ENCODE measurements around the gene OR10A5. TPM values are rescaled to one million over a fixed set of nuclear protein-coding genes. Genes with fewer than 3 reads are reported as not detected.
"Not testable (repeated sequence)": the region's sequence is repeated elsewhere in the genome, so short reads cannot be mapped to it uniquely, and the experiment has no call there.

Gene OR10A5
- total RNA-seq = not detected

DNA sequence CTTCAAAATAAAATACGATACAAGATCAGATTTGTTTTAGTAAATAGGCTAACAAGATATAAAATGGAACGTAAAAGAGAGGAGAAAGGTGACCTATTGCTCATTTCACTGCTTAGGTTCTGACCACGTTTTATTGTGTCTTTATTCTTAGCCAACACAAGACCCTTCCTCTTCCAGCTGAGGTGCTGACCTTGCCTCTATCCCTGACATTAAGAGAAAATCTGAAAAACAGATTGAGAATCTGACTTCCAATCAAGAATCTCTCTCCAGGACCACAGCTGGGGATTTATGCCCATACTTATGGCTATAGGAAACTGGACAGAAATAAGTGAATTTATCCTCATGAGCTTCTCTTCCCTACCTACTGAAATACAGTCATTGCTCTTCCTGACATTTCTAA is at the start of gene OR10A5:
TSS of gene OR10A5 (plus strand) at position 301 of the 400 bp plus-strand sequence. CDS start at position 301, 0 bp downstream.
- Mint-ChIP-seq H3K27me3 (peaks cover 11% of the 10 kb centered on the region), H3K4me3 (no peak within 1 kb of the TSS), H3K27ac (no peak within 1 kb of the TSS), H3K9me3 (peaks cover 6% of the 10 kb centered on the region), H3K36me3 (no peaks in the 10 kb centered on the region), H3K4me1 (no peaks in the 10 kb centered on the region)
- POLR2A ChIA-PET = no interaction called here
- ATAC-seq (ENCODE audit: low read depth) (no peak), DNase-seq (no peak)

- ATAC-seq (ENCODE audit: low read depth) (no peak), DNase-seq (no peak)
- H3K27me3 Mint-ChIP-seq = no peaks in the 10 kb centered on the region
Measured at GRCh38 chr11:6799402-6799801, 46.1 kb upstream of the OR10A5 start, which contains the start of gene OR6A2. Gene OR6A2, minus strand, starts transcription at chr11:6799689. Its CDS starts 3,981 bp downstream, at chr11:6795708.

GRCh38 chr11:6801075-6801474 is 44.4 kb upstream of the OR10A5 start:
- H3K27ac Mint-ChIP-seq; H3K9me3 Mint-ChIP-seq; POLR2A ChIA-PET; ATAC-seq (ENCODE audit: low read depth); H3K27me3 Mint-ChIP-seq; H3K4me1 Mint-ChIP-seq; DNase-seq; H3K4me3 Mint-ChIP-seq; H3K36me3 Mint-ChIP-seq: not testable (repeated sequence)

More at GRCh38 chr11:6799402-6799801, 46.1 kb upstream of the OR10A5 start, which contains the start of gene OR6A2:
- POLR2A ChIA-PET = no interaction called here
- no peaks in the 10 kb centered on the region for H3K9me3 Mint-ChIP-seq
- no peaks in the 10 kb centered on the region for H3K36me3 Mint-ChIP-seq
- H3K4me1 Mint-ChIP-seq = no peaks in the 10 kb centered on the region
- no peak within 1 kb of the TSS for H3K27ac Mint-ChIP-seq
- H3K4me3 Mint-ChIP-seq = no peak within 1 kb of the TSS

GRCh38 chr11:6812390-6813005 is 33.0 kb upstream of the OR10A5 start:
- H3K27me3 Mint-ChIP-seq = peaks cover 28% of the 10 kb centered on the region
- POLR2A ChIA-PET = interaction anchor here (0.6 to 0.8 kb wide), 3 partner anchors 50 to 501 kb away, joined by 3 read pairs; partner anchors contain the start of gene OR10A2
- H3K9me3 Mint-ChIP-seq = no peaks in the 10 kb centered on the region
- no peak overlapping the region for H3K27ac Mint-ChIP-seq
- DNase-seq = no peak
- ATAC-seq (ENCODE audit: low read depth) = peak; percentile 78
- no peaks in the 10 kb centered on the region for H3K36me3 Mint-ChIP-seq
- no peak overlapping the region for H3K4me3 Mint-ChIP-seq
- no peaks in the 10 kb centered on the region for H3K4me1 Mint-ChIP-seq

GRCh38 chr11:6813656-6814055 is 31.8 kb upstream of the OR10A5 start:
- Mint-ChIP-seq H3K27ac (no peak overlapping the region), H3K27me3 (peaks cover 23% of the 10 kb centered on the region), H3K4me3 (no peak overlapping the region), H3K9me3 (no peaks in the 10 kb centered on the region), H3K4me1 (no peaks in the 10 kb centered on the region), H3K36me3 (no peaks in the 10 kb centered on the region)
- POLR2A ChIA-PET = no interaction called here
- DNase-seq = no peak
- ATAC-seq (ENCODE audit: low read depth) = no peak

GRCh38 chr11:6817694-6818093 is 27.8 kb upstream of the OR10A5 start:
- Mint-ChIP-seq H3K27me3 (peaks cover 9% of the 10 kb centered on the region), H3K4me1 (no peaks in the 10 kb centered on the region), H3K27ac (no peak overlapping the region), H3K36me3 (no peaks in the 10 kb centered on the region), H3K9me3 (peaks cover 1% of the 10 kb centered on the region), H3K4me3 (no peak overlapping the region)
- no peak for DNase-seq
- ATAC-seq (ENCODE audit: low read depth) = no peak
- POLR2A ChIA-PET = no interaction called here

- Mint-ChIP-seq H3K27ac (no peak overlapping the region), H3K36me3 (no peaks in the 10 kb centered on the region), H3K4me3 (no peak overlapping the region), H3K9me3 (peaks cover 1% of the 10 kb centered on the region), H3K27me3 (peaks cover 8% of the 10 kb centered on the region), H3K4me1 (no peaks in the 10 kb centered on the region)
- DNase-seq = no peak
- POLR2A ChIA-PET = no interaction called here
- ATAC-seq (ENCODE audit: low read depth) = no peak
Measured at GRCh38 chr11:6818967-6819366, 26.5 kb upstream of the OR10A5 start.

- Mint-ChIP-seq H3K4me1 (no peaks in the 10 kb centered on the region), H3K9me3 (no peaks in the 10 kb centered on the region)
- POLR2A ChIA-PET = no interaction called here
Measured at GRCh38 chr11:6824136-6824823, 21.2 kb upstream of the OR10A5 start.

DNA sequence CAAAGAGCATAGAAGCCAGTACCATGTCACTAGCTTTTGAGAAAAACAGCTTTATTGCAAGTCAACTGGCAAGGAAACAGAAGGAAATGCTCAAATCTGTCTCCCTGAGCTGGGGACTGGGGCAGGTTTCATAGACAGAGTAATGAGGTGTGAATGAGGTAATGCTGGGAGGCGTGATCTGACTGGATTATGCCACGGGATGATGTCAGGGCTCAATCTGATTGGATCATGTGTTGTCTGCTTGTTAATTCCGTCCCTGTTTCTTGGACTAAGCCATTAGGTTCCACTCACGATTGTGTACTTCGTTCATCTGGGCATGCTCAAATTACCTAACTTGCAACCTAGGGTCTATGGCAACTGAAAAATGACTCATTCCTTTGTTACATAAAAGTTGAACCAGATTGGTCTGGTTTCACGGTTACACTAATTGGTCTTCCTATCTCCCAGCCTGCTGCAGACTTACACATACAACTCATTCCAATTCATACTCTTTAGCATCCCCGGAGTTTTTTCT is 20.2 kb upstream of the OR10A5 start:
- no peaks in the 10 kb centered on the region for H3K36me3 Mint-ChIP-seq
- no peaks in the 10 kb centered on the region for H3K9me3 Mint-ChIP-seq
- no peak overlapping the region for H3K4me3 Mint-ChIP-seq
- no peak overlapping the region for H3K27ac Mint-ChIP-seq
- POLR2A ChIA-PET = no interaction called here
- peaks cover 5% of the 10 kb centered on the region for H3K27me3 Mint-ChIP-seq
- no peaks in the 10 kb centered on the region for H3K4me1 Mint-ChIP-seq
- DNase-seq = no peak
- ATAC-seq (ENCODE audit: low read depth) = no peak

More at GRCh38 chr11:6824136-6824823, 21.2 kb upstream of the OR10A5 start:
- ATAC-seq (ENCODE audit: low read depth) = no peak
- Mint-ChIP-seq H3K36me3 (no peaks in the 10 kb centered on the region), H3K27me3 (peaks cover 5% of the 10 kb centered on the region), H3K27ac (no peak overlapping the region), H3K4me3 (no peak overlapping the region)
- no peak for DNase-seq

GRCh38 chr11:6828103-6828502 is 17.4 kb upstream of the OR10A5 start:
- peaks cover 5% of the 10 kb centered on the region for H3K27me3 Mint-ChIP-seq
- H3K4me3 Mint-ChIP-seq = no peak overlapping the region
- ATAC-seq (ENCODE audit: low read depth) = no peak
- no peaks in the 10 kb centered on the region for H3K4me1 Mint-ChIP-seq
- no peaks in the 10 kb centered on the region for H3K9me3 Mint-ChIP-seq
- H3K36me3 Mint-ChIP-seq = no peaks in the 10 kb centered on the region
- no peak for DNase-seq
- POLR2A ChIA-PET = no interaction called here
- H3K27ac Mint-ChIP-seq = no peak overlapping the region

DNA sequence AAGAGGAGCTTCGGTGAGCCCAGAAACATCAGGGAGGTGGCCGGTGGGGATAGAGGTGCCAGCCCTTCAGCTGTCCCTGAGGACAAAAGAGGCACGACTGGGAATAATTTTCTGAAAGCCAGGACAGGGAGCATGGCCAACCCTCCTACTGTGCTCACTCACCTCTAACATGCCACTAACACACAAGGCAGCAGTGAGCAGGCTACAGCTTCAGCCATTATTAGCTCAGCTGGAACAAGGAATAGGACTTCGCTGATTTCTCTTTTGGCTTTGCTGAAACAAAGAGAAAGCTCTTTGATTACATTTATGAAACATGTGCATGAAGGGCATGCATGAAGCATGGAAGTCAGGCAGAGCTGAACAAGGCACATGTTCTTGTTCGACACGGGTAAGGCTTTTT is 12.1 kb upstream of the OR10A5 start:
- Mint-ChIP-seq H3K9me3 (no peaks in the 10 kb centered on the region), H3K4me1 (no peaks in the 10 kb centered on the region), H3K27ac (no peak overlapping the region), H3K36me3 (no peaks in the 10 kb centered on the region), H3K27me3 (peaks cover 5% of the 10 kb centered on the region), H3K4me3 (no peak overlapping the region)
- POLR2A ChIA-PET = no interaction called here
- ATAC-seq (ENCODE audit: low read depth) (no peak), DNase-seq (no peak)

DNA sequence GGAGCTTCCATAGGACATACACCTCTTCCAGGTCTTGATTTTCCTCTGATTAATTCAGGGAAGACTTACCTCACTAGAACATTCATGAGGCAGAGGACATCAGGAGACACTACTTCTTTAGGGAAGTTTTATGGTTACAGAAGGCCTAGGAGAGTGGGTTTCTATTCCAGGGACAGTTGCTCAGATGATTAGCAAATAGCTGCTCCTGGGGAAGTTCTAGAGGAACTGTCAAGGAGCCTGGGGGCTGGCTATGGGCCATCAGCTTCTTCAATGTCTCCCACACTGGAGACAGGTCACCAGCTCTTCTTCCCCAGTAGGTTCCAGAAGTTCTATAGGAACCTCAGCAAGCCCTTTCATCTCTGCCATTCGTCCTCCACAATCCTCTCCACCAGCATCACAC is 11.5 kb upstream of the OR10A5 start:
- Mint-ChIP-seq H3K27me3 (no peaks in the 10 kb centered on the region), H3K4me1 (no peaks in the 10 kb centered on the region), H3K36me3 (no peaks in the 10 kb centered on the region), H3K27ac (no peak overlapping the region), H3K4me3 (no peak overlapping the region), H3K9me3 (no peaks in the 10 kb centered on the region)
- ATAC-seq (ENCODE audit: low read depth) (no peak), DNase-seq (no peak)
- POLR2A ChIA-PET = no interaction called here

- no peak overlapping the region for H3K4me3 Mint-ChIP-seq
- H3K4me1 Mint-ChIP-seq = no peaks in the 10 kb centered on the region
- no peak overlapping the region for H3K27ac Mint-ChIP-seq
- no peak for ATAC-seq (ENCODE audit: low read depth)
- POLR2A ChIA-PET = no interaction called here
- DNase-seq = no peak
- peaks cover 6% of the 10 kb centered on the region for H3K27me3 Mint-ChIP-seq
- H3K9me3 Mint-ChIP-seq = peaks cover 1% of the 10 kb centered on the region
- H3K36me3 Mint-ChIP-seq = no peaks in the 10 kb centered on the region
Measured at GRCh38 chr11:6841694-6842093, 3.8 kb upstream of the OR10A5 start.

DNA sequence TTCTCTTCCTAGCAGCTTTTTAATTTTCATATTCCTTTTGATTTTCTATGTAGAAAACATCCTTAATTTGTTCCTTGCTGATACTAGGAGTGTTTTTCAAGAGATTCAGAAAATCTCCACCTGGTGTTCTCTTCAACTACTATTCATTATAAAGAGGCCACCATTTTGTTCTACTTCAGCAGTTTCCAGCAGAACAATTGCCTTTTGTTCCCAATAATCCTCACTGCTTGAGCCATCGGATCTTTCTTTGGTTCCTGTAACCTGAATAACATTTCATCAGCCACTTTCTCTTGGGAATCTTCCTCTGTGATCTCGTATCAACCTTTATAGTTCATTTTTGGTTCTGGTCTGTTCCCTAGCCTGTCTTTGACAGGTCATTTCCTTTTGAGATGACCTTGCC is 1.8 kb upstream of the OR10A5 start:
- POLR2A ChIA-PET = no interaction called here
- no peak for ATAC-seq (ENCODE audit: low read depth)

More for the DNA sequence above, 1.8 kb upstream of the OR10A5 start:
- DNase-seq = no peak
- no peak overlapping the region for H3K4me3 Mint-ChIP-seq
- H3K9me3 Mint-ChIP-seq = peaks cover 4% of the 10 kb centered on the region
- no peaks in the 10 kb centered on the region for H3K4me1 Mint-ChIP-seq
- H3K36me3 Mint-ChIP-seq = no peaks in the 10 kb centered on the region
- peaks cover 11% of the 10 kb centered on the region for H3K27me3 Mint-ChIP-seq
- no peak overlapping the region for H3K27ac Mint-ChIP-seq
